CD4-positive, alpha-beta T cell (primary cell): ENCODE data around the gene FNDC3B. TPM values are rescaled to one million over a fixed set of nuclear protein-coding genes. Genes with fewer than 3 reads are reported as not detected.

Experiments
- ATAC-seq: fragments of 200-7000 bp; cut with Tn5 transposase; one replicate; pipeline ENCODE4 v1.10.0; 2022; ENCODE audit warnings: mild to moderate bottlenecking; ENCODE audit not compliant: poor library complexity
- CTCF ChIA-PET: fragments of 350-600 bp; sonication (Branson Sonifier 250); formaldehyde crosslinking; loops from one replicate; lab custom pipeline; 2021; ENCODE audit warnings: antibody characterized with exemption, inconsistent platforms; lab: Charles Lee
- POLR2A ChIA-PET: fragments of 350-600 bp; sonication (Branson Sonifier 250); formaldehyde crosslinking; loops from one replicate; lab custom pipeline; 2021; ENCODE audit warnings: antibody characterized with exemption, inconsistent platforms; lab: Charles Lee
- DNase-seq, 14 experiments: peaks; one replicate each; pipeline ENCODE4 v3.0.0-alpha.2; 2013 to 2020; ENCODE audit warnings: mixed read lengths in 2 of 14
- H3K27ac ChIP-seq, 2 donors: one replicate each; pipeline versions ENCODE4 v1.5.1 to v1.7.0; 2013; ENCODE audit warnings: low read length in 2 of 2, low read depth in 1 of 2, mild to moderate bottlenecking in 1 of 2
- H3K27me3 ChIP-seq, 2 experiments: 1 replicate in 1 of 2; 2 replicates in 1 of 2; pipeline versions ENCODE4 v1.6.1 to v1.7.0; 2013; ENCODE audit warnings: low read length in 2 of 2, control low read depth in 1 of 2, mild to moderate bottlenecking in 1 of 2, moderate library complexity in 1 of 2; ENCODE audit not compliant: insufficient read depth in 2 of 2, control insufficient read depth in 1 of 2
- H3K36me3 ChIP-seq: one replicate; pipeline ENCODE4 v1.6.1; 2013; ENCODE audit warnings: low read length, control low read depth; ENCODE audit not compliant: insufficient read depth
- H3K4me1 ChIP-seq: one replicate; pipeline ENCODE4 v1.6.1; 2013; ENCODE audit warnings: low read length, control low read depth; ENCODE audit not compliant: insufficient read depth
- H3K4me3 ChIP-seq: one replicate; pipeline ENCODE4 v1.5.1; 2013; ENCODE audit warnings: mild to moderate bottlenecking, low read length, moderate library complexity
- H3K9me3 ChIP-seq, 2 experiments: 1 replicate in 1 of 2; 2 replicates in 1 of 2; pipeline versions ENCODE4 v1.6.1 to v1.7.0; 2013; ENCODE audit warnings: low read length in 2 of 2, mild to moderate bottlenecking in 2 of 2, control low read depth in 1 of 2, moderate library complexity in 1 of 2; ENCODE audit not compliant: control insufficient read depth in 1 of 2, insufficient read depth in 1 of 2
- H3K27ac Mint-ChIP-seq: one replicate; pipeline ENCODE4 v1.8.0; 2020; ENCODE audit warnings: mixed read lengths
- H3K27me3 Mint-ChIP-seq: one replicate; pipeline ENCODE4 v1.8.0; 2021; ENCODE audit warnings: mixed read lengths
- H3K36me3 Mint-ChIP-seq: one replicate; pipeline ENCODE4 v1.8.0; 2021; ENCODE audit warnings: low read depth, mixed read lengths
- H3K4me1 Mint-ChIP-seq: one replicate; pipeline ENCODE4 v1.8.0; 2021; ENCODE audit warnings: low read depth, mixed read lengths
- H3K4me3 Mint-ChIP-seq: one replicate; pipeline ENCODE4 v1.8.0; 2020; ENCODE audit warnings: mild to moderate bottlenecking, mixed read lengths
- H3K9me3 Mint-ChIP-seq: one replicate; pipeline ENCODE4 v1.8.0; 2020; ENCODE audit warnings: mixed read lengths
- CTCF ChIP-seq: fragments of 200-600 bp; IDR thresholded peaks from one replicate; pipeline ENCODE4 v1.8.0; 2022; ENCODE audit warnings: antibody characterized with exemption, mild to moderate bottlenecking
- intact Hi-C, 2 experiments: fragments of 100-400 bp; cut with DNase I in 1 of 2; cut with micrococcal nuclease in 1 of 2; formaldehyde crosslinking; loops; one replicate each; pipeline versions ENCODE4 v1.15.1 to v1.9.0; 2023 to 2025; cut with DNase I, micrococcal nuclease
- total RNA-seq, 174 experiments: library from RNA in 2 of 174; stranded (reverse) in 2 of 174; gene quantifications; one replicate each; pipeline ENCODE4 v1.2.3 and lab custom pipeline; 2021 to 2026

Gene FNDC3B
- total RNA-seq, 2 experiments from 2014 or later: 26.1 to 28.7 TPM

- Histone ChIP-seq H3K4me1 (peaks cover 17% of the 10 kb centered on the region), H3K27me3 (no peaks in the 10 kb centered on the region), H3K27ac (no peak overlapping the region), H3K36me3 (no peaks in the 10 kb centered on the region), H3K4me3 (no peak overlapping the region), H3K9me3 (no peaks in the 10 kb centered on the region)
- TF ChIP-seq CTCF: no peak
- H3K9me3 Mint-ChIP-seq: no peaks in the 10 kb centered on the region
- intact Hi-C loops: no loop called here
- peaks cover 46% of the 10 kb centered on the region for H3K4me1 Mint-ChIP-seq
- H3K4me3 Mint-ChIP-seq: peak overlapping the region; percentile 18
- H3K36me3 Mint-ChIP-seq: no peaks in the 10 kb centered on the region
- DNase-seq (no peak), ATAC-seq (no peak)
- H3K27me3 Mint-ChIP-seq: no peaks in the 10 kb centered on the region
- ChIA-PET CTCF (no interaction called here), POLR2A (no interaction called here)
- peak overlapping the region; percentile 8 for H3K27ac Mint-ChIP-seq
These were observed 113.5 kb downstream of the FNDC3B start for GRCh38 chr3:172152874-172153273.

- POLR2A ChIA-PET: no interaction called here
These were observed 114.0 kb downstream of the FNDC3B start for GRCh38 chr3:172153335-172153861.

GRCh38 chr3:172154768-172155664, 115.6 kb downstream of the FNDC3B start:
- no peak for TF ChIP-seq CTCF
- Histone ChIP-seq H3K9me3 (no peaks in the 10 kb centered on the region), H3K4me1 (peaks cover 17% of the 10 kb centered on the region), H3K36me3 (no peaks in the 10 kb centered on the region), H3K27ac (no peak overlapping the region), H3K4me3 (no peak overlapping the region), H3K27me3 (no peaks in the 10 kb centered on the region)
- DNase-seq (no peak), ATAC-seq (no peak)
- no peaks in the 10 kb centered on the region for H3K36me3 Mint-ChIP-seq
- H3K9me3 Mint-ChIP-seq: no peaks in the 10 kb centered on the region
- no peaks in the 10 kb centered on the region for H3K27me3 Mint-ChIP-seq
- H3K27ac Mint-ChIP-seq: no peak overlapping the region
- peaks cover 44% of the 10 kb centered on the region for H3K4me1 Mint-ChIP-seq
- no peak overlapping the region for H3K4me3 Mint-ChIP-seq
- ChIA-PET POLR2A (no interaction called here), CTCF (no interaction called here)
- intact Hi-C loops: no loop called here

More at GRCh38 chr3:172153335-172153861, 114.0 kb downstream of the FNDC3B start:
- Mint-ChIP-seq H3K27ac (peak overlapping the region; percentile 8), H3K9me3 (no peaks in the 10 kb centered on the region), H3K36me3 (no peaks in the 10 kb centered on the region), H3K27me3 (no peaks in the 10 kb centered on the region), H3K4me3 (peak overlapping the region; percentile 18), H3K4me1 (peaks cover 44% of the 10 kb centered on the region)
- Histone ChIP-seq H3K4me1 (peaks cover 17% of the 10 kb centered on the region), H3K27ac (no peak overlapping the region), H3K27me3 (no peaks in the 10 kb centered on the region), H3K36me3 (no peaks in the 10 kb centered on the region), H3K4me3 (no peak overlapping the region), H3K9me3 (no peaks in the 10 kb centered on the region)
- TF ChIP-seq CTCF: no peak
- intact Hi-C loops: no loop called here
- ATAC-seq (peak; percentile 83), DNase-seq (peak in 13 of 14 experiments; percentile 8 to 82 (median 24))
- CTCF ChIA-PET: no interaction called here
